H1 (cell line): Measurements from ENCODE around the gene ACACA. TPM values are rescaled to one million over a fixed set of nuclear protein-coding genes. Genes with fewer than 3 reads are reported as not detected.

Experiments
- BACH1 ChIP-seq: IDR thresholded peaks from 2 replicates; pipeline ENCODE4 v1.6.1; 2012; ENCODE audit warnings: low read length, improper control_type of control experiment
- CTCF ChIP-seq, 3 experiments: IDR thresholded peaks; 1 replicate in 2 of 3; 2 replicates in 1 of 3; pipeline versions ENCODE4 v1.5.1 to v1.6.1; 2011; ENCODE audit warnings: low read length in 3 of 3, mild to moderate bottlenecking in 3 of 3, inconsistent platforms in 2 of 3, low read depth in 1 of 3, moderate library complexity in 1 of 3; ENCODE audit not compliant: insufficient read depth in 1 of 3; ENCODE audit errors: control extremely low read depth in 1 of 3
- GTF2F1 ChIP-seq: IDR thresholded peaks from 2 replicates; pipeline ENCODE4 v1.6.1; 2012; ENCODE audit warnings: low read depth, low read length, improper control_type of control experiment, borderline replicate concordance
- JUND ChIP-seq: IDR thresholded peaks from 2 replicates; pipeline ENCODE4 v1.6.1; 2011; ENCODE audit warnings: mild to moderate bottlenecking, improper control_type of control experiment, low read length
- KDM5A ChIP-seq: fragments of 200-600 bp; IDR thresholded peaks from 2 replicates; pipeline ENCODE4 v1.7.1; 2012; ENCODE audit warnings: mild to moderate bottlenecking, low read length, inconsistent platforms, mixed read lengths
- NANOG ChIP-seq: IDR thresholded peaks from 2 replicates; pipeline ENCODE4 v1.6.1; 2011; ENCODE audit warnings: low read length, low read depth, mild to moderate bottlenecking, inconsistent platforms; ENCODE audit not compliant: insufficient read depth, poor library complexity, severe bottlenecking
- POLR2A ChIP-seq, 2 experiments: IDR thresholded peaks; 1 replicate in 1 of 2; 2 replicates in 1 of 2; pipeline ENCODE4 v1.6.1; 2011; ENCODE audit warnings: low read depth in 2 of 2, low read length in 2 of 2, mild to moderate bottlenecking in 2 of 2; ENCODE audit errors: control extremely low read depth in 1 of 2
- RAD21 ChIP-seq, 2 experiments: IDR thresholded peaks in 1 of 2; conservative IDR thresholded peaks in 1 of 2; 2 replicates each; pipeline ENCODE4 v1.6.1; 2011; ENCODE audit warnings: low read depth in 2 of 2, low read length in 2 of 2, improper control_type of control experiment in 1 of 2, inconsistent platforms in 1 of 2, mild to moderate bottlenecking in 1 of 2, moderate library complexity in 1 of 2
- RNF2 ChIP-seq: fragments of 200-900, 300-1000 bp; sonication (generic); IDR thresholded peaks from 2 replicates; pipeline ENCODE4 v1.7.1; 2016; ENCODE audit warnings: borderline replicate concordance, low read depth, mild to moderate bottlenecking, antibody characterized with exemption, low read length; ENCODE audit not compliant: poor library complexity, severe bottlenecking; ENCODE audit errors: missing control alignments
- SP4 ChIP-seq: IDR thresholded peaks from 2 replicates; pipeline ENCODE4 v1.6.1; 2012; ENCODE audit warnings: low read length, inconsistent platforms
- polyA plus RNA-seq, 7 experiments: library from polyadenylated mRNA; depleted of rRNA in 3 of 7; stranded (reverse) in 5 of 7; unstranded in 2 of 7; fragments of >200 nt in 5 of 7; fragments of 200-250 nt in 2 of 7; gene quantifications; 1 replicate in 5 of 7; 2 replicates in 1 of 7; 4 replicates in 1 of 7; pipeline versions ENCODE4 v1.2.1 to v1.2.3, GENCODE V29; 2011 to 2013; ENCODE audit warnings: missing spikeins in 2 of 7, mixed read lengths in 2 of 7
- total RNA-seq: library from RNA; stranded (reverse); fragmentation: NEBNext Ultra II Directional; extraction: Animal tissue kit (Norgen Biotek cat#: 25700); gene quantifications from 2 replicates; pipeline ENCODE4 v1.2.1, GENCODE V29; 2021

ACACA gene
- total and polyA plus RNA-seq, 2 of the 8 experiments (the other 6 are each of a cell fraction or from before 2014, with no cell fraction given) = 74.0 to 160 TPM

GRCh38 chr17:37123941-37124820 is 282.5 kb downstream of the ACACA start (continued):
- TF ChIP-seq CTCF (IDR thresholded peaks at IDR 0.05; ENCODE audit: control extremely low read depth in 1 of 3, insufficient read depth in 1 of 3, low read depth in 1 of 3, low read length in 3 of 3) (no peak), NANOG (no peak), JUND (no peak), KDM5A (no peak), SP4 (no peak), GTF2F1 (no peak), RNF2 (no peak), POLR2A (IDR thresholded peaks at IDR 0.05; ENCODE audit: control extremely low read depth in 1 of 2, low read depth in 2 of 2, low read length in 2 of 2) (no peak), RAD21 (IDR thresholded peaks at IDR 0.05 in 1 of 2, conservative IDR thresholded peaks at IDR 0.05 in 1 of 2; ENCODE audit: low read depth in 2 of 2, low read length in 2 of 2) (no peak), BACH1 (no peak)
